Cardiac muscle cell (in vitro differentiated cells and primary cell): ENCODE data around the gene BLVRB. TPM values are rescaled to one million over a fixed set of nuclear protein-coding genes. Genes with fewer than 3 reads are reported as not detected.

Source experiments
- DNase-seq, 2 donors: peaks; one replicate each; pipeline versions ENCODE4 v3.0.0 to v3.0.0-alpha.2; 2010 to 2017; ENCODE audit warnings: low read depth in 1 of 2, low spot score in 1 of 2
- H3K27ac ChIP-seq: fragments of 200-600 bp; sonication (generic); 2 replicates; pipeline ENCODE4 v1.5.1; 2016
- H3K27me3 ChIP-seq: fragments of 200-600 bp; sonication (generic); 2 replicates; pipeline ENCODE4 v1.6.0; 2016; ENCODE audit warnings: control low read depth
- H3K36me3 ChIP-seq: fragments of 200-600 bp; sonication (generic); 2 replicates; pipeline ENCODE4 v1.5.1; 2016; ENCODE audit warnings: control low read depth
- H3K4me1 ChIP-seq: fragments of 200-600 bp; sonication (generic); 2 replicates; pipeline ENCODE4 v1.8.1; 2017; ENCODE audit warnings: low read depth, mild to moderate bottlenecking, mixed run types
- H3K4me3 ChIP-seq: fragments of 200-600 bp; sonication (generic); 2 replicates; pipeline ENCODE4 v1.5.1; 2016; ENCODE audit warnings: mild to moderate bottlenecking
- H3K9me3 ChIP-seq: fragments of 200-600 bp; sonication (generic); 2 replicates; pipeline ENCODE4 v1.5.1; 2017; ENCODE audit warnings: low read depth, mild to moderate bottlenecking, control low read depth
- polyA plus RNA-seq: library from polyadenylated mRNA; unstranded; fragments of >200 nt; fragmentation: Nextera tagmentation; extraction: Ambion mirVana; gene quantifications from 2 replicates; pipeline ENCODE4 v1.2.1, GENCODE V29; 2016
- total RNA-seq: library from RNA; depleted of rRNA; stranded (reverse); fragments of >200 nt; gene quantifications from 2 replicates; pipeline ENCODE4 v1.2.3, GENCODE V29; 2016
- TF ChIP-seq, protein P1 (sequence below): IDR thresholded peaks from 2 replicates; pipeline ENCODE4 v1.5.1; 2012; ENCODE audit warnings: low read depth, mild to moderate bottlenecking, low read length

BLVRB gene
- total and polyA plus RNA-seq, 2 experiments from 2014 or later = 61.5 to 93.8 TPM

- Histone ChIP-seq H3K27ac (no peak overlapping the region), H3K27me3 (no peaks in the 10 kb centered on the region), H3K9me3 (no peaks in the 10 kb centered on the region), H3K36me3 (no peaks in the 10 kb centered on the region), H3K4me1 (peaks cover 22% of the 10 kb centered on the region), H3K4me3 (no peak overlapping the region)
- no peak for DNase-seq
- TF ChIP-seq, protein P1, sequence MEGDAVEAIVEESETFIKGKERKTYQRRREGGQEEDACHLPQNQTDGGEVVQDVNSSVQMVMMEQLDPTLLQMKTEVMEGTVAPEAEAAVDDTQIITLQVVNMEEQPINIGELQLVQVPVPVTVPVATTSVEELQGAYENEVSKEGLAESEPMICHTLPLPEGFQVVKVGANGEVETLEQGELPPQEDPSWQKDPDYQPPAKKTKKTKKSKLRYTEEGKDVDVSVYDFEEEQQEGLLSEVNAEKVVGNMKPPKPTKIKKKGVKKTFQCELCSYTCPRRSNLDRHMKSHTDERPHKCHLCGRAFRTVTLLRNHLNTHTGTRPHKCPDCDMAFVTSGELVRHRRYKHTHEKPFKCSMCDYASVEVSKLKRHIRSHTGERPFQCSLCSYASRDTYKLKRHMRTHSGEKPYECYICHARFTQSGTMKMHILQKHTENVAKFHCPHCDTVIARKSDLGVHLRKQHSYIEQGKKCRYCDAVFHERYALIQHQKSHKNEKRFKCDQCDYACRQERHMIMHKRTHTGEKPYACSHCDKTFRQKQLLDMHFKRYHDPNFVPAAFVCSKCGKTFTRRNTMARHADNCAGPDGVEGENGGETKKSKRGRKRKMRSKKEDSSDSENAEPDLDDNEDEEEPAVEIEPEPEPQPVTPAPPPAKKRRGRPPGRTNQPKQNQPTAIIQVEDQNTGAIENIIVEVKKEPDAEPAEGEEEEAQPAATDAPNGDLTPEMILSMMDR = no peak
Measured at GRCh38 chr19:40414542-40415535, 50.7 kb downstream of the BLVRB start.

DNA sequence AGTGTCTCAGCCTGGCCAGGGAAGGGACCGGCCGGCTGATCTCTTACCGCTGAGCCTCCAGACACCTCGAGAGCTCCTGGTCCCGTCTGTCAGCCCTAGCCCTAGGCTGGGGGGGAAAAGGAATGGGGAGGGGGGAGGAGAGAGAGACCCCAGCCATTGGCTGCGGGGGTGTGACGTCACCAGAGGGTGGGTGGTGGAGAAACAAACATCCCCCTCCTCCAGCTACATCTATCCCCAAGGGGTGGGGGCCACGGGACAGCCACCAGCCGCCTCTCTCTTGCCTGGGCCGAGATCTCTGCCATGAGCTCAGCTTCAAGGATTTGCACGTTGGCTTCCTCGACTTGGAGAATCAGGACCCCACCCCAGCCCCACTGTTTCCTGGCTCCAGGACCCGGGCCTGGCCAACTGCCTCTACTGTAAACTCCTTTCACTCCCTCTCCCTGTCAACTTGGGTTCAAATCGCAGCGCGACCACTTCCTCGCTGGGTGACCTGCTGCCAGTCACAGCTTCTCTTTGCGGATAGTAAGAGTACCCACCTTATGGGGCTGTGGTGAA is 52.2 kb downstream of the BLVRB start, which contains the start of gene PRX:
TSS of gene PRX (minus strand) at position 88 of the 555 bp plus-strand sequence. CDS start 5,446 bp downstream, outside the sequence.
- Histone ChIP-seq H3K27me3 (no peaks in the 10 kb centered on the region), H3K9me3 (no peaks in the 10 kb centered on the region), H3K36me3 (no peaks in the 10 kb centered on the region), H3K4me1 (peaks cover 22% of the 10 kb centered on the region), H3K27ac (no peak within 1 kb of the TSS), H3K4me3 (no peak within 1 kb of the TSS)
- peak in 1 of 2 donors; percentile 40 for DNase-seq
- TF ChIP-seq, protein P1 = no peak

DNA sequence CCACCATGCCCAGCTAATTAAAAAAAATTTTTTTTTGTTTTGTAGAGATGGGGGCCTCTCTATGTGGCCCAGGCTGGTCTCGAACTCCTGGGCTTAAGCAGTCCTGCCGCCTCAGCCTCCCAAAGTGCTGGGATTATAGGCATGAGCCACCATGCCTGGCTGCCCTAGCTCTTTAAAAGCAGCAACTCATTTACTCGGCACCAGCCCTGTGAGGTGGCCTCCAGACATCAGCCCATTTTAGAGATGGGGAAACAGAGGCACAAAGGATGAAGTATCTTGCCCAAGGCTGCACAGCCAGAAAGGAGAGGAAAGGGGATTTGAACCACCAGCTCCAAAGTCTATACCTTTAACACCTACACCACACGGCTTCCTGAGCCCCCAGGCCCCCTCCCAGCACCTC is 52.7 kb downstream of the BLVRB start:
- H3K27ac ChIP-seq = no peak overlapping the region
- no peak for DNase-seq
- H3K36me3 ChIP-seq = no peaks in the 10 kb centered on the region
- H3K9me3 ChIP-seq = no peaks in the 10 kb centered on the region
- H3K4me3 ChIP-seq = no peak overlapping the region
- no peaks in the 10 kb centered on the region for H3K27me3 ChIP-seq
- H3K4me1 ChIP-seq = peaks cover 22% of the 10 kb centered on the region
- TF ChIP-seq, protein P1 = no peak

- Histone ChIP-seq H3K27ac (no peak overlapping the region), H3K9me3 (no peaks in the 10 kb centered on the region), H3K4me1 (peaks cover 18% of the 10 kb centered on the region), H3K36me3 (no peaks in the 10 kb centered on the region), H3K27me3 (no peaks in the 10 kb centered on the region), H3K4me3 (no peak overlapping the region)
- TF ChIP-seq, protein P1 = no peak
- DNase-seq = no peak
Measured at GRCh38 chr19:40411958-40412499, 53.5 kb downstream of the BLVRB start.

DNA sequence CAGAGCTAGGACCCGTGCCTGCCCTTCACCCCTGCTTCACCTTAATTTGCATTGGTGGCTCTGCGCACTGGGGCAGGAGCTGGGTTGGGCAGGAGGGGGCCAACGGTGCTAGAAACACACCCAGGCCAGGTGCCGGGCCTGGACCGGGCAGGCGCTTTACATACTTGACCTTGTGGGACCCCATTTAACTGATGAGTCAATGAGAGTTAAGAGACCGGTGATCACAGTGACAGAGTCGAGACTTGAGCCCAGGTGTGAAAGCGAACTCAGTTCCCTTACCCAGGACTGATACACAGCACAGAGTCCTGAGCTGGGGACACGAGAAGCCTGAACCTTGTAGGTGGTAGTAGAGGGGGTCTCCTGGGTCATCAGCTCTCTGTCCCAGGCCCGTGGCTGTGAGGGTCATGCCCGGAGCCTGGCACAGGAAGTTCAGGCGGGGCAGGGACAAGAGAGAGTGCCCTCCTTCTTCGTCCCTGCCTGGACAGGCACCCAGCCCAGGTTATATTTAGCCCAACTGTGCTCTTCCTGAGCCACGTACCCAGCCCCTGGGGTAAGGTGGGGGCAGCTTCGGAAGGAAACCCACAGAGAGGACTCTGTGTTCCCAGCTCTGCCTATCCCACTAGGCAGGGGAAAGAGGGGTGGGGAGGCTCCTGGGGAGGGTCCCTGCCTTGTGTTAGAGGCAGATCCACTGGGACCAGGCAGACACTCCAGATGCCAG is 54.3 kb downstream of the BLVRB start:
- TF ChIP-seq, protein P1 = no peak
- H3K27me3 ChIP-seq = no peaks in the 10 kb centered on the region
- no peak overlapping the region for H3K4me3 ChIP-seq
- peaks cover 15% of the 10 kb centered on the region for H3K4me1 ChIP-seq
- no peak for DNase-seq
- H3K36me3 ChIP-seq = no peaks in the 10 kb centered on the region
- peak overlapping the region; percentile 53 for H3K27ac ChIP-seq
- H3K9me3 ChIP-seq = no peaks in the 10 kb centered on the region
